RPMI7951 (cell line): ENCODE results near the gene FAM124B. TPM values are rescaled to one million over a fixed set of nuclear protein-coding genes. Genes with fewer than 3 reads are reported as not detected.
A peak's percentile ranks its signal among the peaks of the same experiment; 100 is the strongest.

Source experiments
- DNase-seq: peaks from one replicate; pipeline ENCODE4 v3.0.0-alpha.2; 2012; ENCODE audit warnings: low read depth
- total RNA-seq: library from RNA; depleted of rRNA; stranded (reverse); fragments of >200 nt; shearing (Covaris generic); gene quantifications from 2 replicates; pipeline ENCODE4 v1.2.3, GENCODE V29; 2014

FAM124B gene
- total RNA-seq, 1 experiment from 2014 or later: not detected

DNA sequence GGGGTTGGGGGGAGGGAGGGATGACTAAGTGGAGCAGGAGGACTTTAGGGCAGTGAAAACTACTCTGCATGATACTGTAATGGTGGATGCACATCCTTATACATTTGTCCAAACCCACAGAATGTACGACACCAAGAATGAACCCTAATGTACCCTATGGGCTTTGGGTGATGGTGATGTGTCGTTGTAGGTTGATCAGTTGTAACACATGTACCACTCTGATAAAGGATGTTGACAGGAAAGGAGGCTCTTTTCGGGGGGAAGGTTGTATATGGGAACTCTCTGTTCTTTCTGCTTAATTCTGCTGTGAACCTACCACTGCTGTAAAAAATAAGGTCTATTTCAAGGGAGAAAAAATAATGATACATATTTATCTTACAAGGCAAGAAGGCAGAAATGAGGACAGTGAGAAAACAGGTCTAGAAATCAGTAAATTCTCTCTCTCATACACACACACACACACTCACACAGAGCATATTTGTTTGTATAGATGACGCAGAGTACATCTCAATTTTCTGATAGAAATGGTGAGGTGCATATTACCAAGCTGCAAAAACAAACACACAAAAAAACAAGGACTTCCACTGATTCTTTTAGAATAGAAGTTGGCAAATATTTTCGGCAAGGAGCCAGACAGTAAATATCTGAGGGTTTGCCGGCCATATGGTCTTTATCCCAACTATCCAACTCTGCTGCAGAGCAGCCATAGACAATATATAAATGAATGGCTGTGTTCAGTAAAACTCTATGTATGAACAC is 20.2 kb downstream of the FAM124B start:
- DNase-seq: no peak

DNA sequence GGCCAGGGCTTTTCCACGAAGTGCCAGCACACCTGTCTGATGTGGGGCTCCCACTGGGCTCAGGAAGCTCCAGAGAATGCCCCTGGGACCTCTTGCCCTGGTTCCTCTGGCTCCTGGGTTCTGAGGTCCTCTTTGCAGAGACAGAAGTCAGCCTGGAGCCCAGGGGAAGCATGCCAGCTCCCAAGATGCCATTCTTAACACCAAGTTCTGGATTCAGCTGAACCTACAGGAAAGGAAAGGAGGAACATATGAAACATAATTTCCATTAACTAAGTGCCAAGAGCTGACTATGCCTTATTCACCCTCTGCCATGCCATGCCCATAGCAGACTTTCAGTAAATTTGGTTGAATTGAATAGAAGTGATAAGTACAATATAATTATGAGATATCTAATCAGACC is 21.9 kb downstream of the FAM124B start:
- DNase-seq: no peak

DNA sequence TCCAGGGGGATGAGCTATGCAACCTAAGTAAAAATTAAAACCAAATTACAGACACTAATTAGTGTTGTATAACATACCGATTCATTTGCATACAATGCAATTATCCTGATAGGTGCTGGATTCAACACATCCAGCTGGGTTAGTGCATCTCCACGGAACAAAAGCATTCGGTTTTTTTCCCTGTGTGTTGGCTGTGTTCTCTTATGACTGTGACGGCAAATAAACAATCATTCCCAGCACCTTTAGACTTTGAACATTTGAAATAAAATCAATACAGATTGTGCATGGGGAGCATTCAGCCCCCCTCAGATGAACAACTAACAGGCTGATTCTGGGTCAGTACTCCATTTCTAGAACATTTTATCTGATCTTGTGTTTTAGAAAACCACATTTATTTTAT is 22.7 kb downstream of the FAM124B start:
- DNase-seq: no peak

DNA sequence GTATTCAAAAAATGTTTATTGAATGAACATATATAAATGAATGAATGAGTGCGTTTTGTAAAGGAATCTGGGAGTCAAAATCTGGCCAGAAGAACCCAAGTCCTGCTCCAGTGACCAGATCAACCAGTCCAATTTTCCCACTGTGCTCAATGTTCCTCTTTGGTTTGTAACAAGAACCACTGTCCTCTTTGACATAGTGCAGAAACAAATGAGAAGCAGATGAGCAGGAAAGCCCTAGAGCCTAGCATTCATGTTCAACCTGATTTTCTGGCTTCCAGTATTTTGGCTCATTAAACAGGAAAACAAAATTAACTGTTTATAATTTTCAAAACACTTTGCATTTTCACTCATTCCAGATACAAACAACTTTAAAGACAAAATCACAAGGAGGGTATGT is 23.2 kb downstream of the FAM124B start:
- no peak for DNase-seq

DNA sequence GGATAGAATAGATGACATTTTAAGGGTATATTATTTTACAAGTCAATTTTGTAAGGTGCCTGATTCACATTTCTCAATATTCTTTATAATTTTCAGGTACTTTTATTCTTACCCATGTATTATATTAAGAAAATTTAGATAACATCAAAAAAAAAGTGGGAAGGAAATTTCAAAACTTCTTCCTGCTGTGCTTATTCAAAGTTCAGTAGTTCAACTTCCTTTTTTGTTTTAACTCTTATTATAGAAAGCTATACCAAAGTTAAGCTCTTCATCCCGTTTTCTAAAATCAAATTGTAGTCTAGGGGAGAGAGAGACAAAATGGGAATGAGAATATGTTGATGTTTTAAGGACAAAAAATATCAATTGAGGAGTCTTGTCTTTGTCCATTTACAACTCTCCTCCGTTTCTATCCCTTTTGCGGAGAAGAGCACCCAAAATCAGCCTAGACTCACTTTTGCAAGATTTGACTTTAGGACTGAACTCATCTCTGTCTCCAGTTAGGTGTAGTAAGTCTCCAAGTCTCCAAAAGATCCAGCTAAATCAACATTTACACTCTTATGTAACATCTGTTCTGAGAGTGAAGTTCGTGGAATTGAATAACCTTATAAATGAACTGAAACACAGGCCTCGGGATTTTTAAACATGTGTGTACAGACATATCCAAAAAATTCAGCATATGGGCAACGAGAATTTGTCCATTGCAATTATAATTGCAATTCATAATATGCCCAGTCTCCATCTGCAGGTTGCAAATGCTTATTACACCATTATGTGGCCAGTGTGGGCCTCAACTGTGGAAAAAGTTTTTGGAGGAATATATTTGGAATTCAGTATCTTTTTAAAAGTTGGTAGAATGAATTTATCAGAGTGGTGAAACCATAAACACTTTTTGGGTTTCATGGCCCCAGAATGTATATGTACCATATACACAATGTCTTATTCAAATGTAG is 23.9 kb downstream of the FAM124B start:
- DNase-seq: no peak

DNA sequence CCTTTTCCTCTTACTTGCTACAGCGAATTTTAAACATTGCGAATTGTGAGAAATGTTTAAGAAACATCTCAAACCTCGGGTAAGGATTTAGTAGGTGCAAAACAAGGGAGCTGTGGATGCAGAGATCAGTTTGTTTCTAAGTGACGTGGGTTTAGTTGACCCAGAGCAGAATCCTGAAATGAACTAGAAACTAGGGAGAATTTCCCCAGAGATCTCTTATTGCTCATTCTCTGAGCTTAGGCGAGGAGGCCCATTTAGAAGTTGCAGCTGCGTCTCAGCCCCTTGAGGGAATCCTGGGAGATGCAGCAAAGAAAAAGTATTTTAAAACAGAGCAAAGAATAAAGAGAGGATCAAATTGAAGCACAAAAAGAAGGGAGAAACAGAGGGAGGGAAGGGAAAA is 29.3 kb downstream of the FAM124B start:
- DNase-seq: no peak

DNA sequence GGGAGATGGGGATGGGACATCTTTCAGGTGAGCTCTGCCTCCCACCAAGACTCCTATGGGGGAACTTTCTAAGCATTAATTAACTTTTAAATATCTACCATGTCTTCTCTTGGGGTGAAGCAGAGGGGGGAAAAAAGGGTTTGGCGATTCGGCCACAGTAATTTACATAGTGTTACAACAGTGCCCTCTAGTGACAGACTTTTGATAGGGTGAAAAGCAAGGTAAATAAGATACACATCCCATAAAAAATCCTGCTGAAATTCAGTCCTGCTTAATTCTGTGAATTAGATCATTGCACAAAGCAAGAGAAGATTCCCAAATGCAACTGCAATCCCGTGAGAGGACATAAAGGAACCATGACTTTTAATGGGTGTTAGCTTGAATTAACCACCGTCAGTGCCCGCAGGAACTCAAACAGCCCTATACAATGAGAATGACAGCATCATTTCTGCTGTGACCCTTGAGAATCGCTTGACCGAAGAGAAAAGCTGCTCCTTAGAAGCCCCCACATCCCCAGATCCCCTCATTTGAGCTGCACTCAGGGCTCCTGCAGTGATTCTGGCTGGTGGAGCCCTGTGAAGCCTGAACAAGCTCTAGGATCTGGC is 32.8 kb downstream of the FAM124B start:
- peak; percentile 40 for DNase-seq

DNA sequence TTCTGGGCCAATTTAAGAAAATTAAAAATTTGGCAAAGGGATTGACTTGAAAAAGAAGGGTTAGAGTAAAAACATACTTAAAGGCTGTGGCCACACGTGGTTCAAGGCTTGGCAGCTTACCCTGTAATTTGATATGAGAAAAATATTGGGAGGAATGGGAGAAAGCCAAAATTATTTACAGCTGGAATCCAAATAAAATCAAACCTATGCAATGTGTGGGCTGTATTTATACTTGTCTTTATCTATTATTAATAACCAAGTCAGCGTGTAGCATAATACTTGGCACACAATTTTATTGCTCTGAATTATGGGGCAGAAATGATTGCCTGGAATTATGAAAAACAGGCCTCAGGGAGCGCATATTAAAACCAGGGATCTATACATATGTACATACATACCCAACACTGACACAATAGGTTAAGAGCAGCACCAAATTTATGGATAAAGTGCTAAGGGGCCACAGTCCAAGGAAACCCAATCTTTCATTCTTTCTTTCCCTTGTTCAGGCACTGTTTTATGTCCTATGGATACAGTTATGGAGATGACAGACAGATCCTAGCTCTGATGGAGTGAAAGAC is 35.6 kb downstream of the FAM124B start:
- no peak for DNase-seq

DNA sequence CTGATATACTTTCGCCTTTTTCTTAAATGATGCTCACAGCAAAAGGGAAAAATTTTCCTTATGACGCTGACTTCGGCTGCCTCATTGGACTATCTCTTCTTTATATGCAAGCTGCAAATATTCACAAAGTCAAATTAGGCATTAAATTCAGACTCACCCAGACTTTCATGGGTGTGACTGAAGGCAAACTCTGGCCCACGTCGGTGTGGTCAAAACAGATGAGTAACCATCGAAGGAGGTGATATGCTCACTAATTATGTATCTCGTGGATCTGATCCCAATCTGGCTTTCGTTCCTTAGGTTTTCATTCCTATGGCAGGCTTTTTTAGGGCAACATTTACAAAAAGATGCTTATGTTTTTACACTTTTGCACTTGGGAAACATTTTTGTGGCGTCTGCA is 36.6 kb downstream of the FAM124B start:
- no peak for DNase-seq

DNA sequence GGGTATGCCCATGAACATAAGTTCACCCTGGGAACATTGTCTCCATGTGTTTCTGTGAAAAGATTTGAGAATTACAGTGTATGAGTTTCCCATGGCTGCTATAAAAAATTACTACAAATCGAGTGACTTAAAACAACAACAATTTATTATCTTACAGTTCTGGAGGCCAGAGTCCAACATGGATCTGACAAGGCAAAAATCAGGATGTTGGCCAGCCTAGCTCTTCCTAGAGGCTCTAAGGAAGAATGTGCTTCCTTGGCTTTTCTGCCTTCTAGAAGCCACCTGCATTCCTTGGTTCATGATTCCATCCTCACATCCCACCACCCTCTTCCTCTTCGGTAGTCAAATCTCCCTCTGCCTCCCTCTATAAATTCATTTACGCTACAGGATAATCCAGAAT is 38.6 kb downstream of the FAM124B start:
- DNase-seq: no peak

DNA sequence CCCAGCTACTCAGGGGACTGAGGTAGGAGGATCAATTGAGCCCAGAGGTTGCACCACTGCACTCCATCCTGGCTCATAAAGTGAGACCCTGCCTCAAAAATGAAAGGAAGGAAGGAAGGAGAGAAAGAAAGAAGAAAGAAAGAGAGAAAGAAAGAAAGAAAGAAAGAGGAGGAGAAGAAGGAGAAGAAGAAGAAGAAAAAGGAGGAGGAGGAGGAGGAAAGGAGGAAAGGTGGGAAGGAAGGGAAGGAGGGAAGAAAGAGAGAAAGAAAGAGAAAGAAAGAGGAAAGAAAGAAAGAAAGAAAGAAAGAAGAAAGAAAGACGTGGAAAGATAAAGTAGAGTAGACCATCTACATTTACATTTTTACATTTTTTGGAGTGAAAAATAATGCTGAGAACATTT is 39.8 kb downstream of the FAM124B start:
- no peak for DNase-seq

DNA sequence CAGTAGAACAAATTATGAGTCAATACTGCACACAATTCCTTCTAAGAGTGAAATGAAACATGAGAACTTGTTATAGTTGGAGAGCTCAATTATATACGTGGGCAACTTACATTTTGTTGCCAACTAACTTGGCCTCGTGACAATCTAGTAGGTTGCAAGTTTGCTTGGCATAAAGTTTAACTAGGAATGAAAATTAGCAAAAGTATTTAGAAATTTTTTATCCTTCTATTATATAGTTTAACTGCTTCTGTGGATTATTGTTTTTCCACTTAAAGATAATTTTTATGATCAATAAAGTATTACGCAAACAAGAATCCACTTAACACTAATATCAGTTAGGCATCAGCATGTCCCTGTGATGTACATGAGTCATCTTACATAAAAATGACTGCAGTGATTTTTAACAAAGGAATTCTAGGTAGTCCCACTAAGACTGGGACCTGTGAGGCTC is 41.1 kb downstream of the FAM124B start:
- no peak for DNase-seq

DNA sequence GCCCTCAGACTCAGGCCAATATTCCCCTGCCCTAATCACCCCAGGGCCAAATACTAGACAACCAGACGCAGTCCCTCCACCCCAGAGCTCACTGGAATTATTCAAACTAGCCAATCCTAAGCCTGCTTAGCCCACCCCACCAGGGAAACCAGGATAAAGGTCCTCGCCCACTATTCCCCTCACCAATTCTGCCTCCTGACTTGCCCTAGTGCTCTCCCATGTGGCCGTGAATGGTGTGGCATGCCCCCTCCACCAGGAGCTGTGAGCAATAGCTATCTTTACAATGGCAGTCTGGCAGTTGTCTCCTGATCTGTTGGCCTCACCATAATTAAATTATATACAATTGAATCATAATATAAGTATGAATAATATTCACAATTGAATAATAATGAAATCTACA is 42.3 kb downstream of the FAM124B start:
- DNase-seq: no peak

DNA sequence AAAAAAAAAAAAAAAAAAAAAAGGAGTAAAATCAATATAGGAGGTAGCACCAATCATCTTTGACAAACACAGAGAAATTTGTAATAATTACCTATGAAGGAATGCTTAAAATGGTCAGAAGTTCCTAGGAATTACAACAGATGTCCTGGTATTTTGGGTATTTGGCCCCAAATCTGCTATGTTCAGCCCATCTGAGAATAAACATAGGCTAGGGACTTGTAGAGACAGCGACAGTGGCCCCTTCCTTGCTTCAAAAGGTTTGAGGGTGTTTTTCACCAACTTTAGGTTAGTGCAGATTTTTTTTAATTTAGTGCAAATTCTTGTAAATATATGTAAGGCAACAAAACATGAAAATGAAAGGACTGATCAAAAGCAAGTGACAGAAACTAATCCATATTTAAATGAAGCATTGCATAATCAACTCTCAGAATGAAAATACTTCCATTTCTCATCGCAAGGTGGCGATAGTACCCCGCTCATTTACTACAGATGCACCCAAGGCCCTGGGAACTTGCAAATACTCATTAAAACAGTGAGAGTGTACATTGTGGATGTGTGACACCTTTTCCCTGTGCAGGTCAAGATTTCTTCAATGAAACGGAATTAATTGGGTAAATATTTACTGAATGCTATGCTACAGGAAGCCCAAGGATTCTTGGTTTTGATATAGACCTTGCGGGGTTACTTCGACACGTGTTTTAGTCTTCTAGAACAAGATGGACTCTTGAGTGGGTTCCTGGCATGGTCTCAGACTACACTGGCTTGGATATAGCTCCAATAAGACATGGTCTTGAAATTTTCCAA is 44.6 kb downstream of the FAM124B start:
- DNase-seq: peak; percentile 54

DNA sequence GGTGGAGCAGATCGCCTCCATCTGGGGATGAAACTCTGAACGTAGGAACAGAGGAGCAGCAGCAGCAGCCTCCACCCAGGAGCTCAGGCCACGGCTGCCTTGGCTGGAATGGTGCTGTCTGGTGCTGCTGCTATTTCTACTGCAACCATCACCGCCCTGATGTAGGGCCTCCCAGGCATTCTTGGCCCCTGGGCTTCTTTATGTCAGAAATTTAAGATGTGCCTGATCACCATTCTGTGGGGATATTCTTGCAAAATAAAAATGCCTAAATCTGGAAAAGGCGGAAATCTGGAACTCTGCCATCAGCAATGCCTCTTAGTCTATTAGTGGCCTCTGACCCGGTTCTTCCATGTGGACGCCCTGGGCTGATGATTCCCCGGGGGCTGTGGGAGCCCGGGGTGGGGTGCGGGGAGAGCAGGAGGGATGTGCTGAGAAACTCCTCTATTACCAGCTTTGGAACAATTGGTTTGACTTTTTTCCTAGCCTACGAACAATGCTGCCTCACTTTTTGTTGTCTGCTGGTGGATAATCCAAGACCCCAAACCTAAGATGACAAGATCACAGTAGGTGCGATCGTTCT is 47.2 kb downstream of the FAM124B start:
- no peak for DNase-seq

DNA sequence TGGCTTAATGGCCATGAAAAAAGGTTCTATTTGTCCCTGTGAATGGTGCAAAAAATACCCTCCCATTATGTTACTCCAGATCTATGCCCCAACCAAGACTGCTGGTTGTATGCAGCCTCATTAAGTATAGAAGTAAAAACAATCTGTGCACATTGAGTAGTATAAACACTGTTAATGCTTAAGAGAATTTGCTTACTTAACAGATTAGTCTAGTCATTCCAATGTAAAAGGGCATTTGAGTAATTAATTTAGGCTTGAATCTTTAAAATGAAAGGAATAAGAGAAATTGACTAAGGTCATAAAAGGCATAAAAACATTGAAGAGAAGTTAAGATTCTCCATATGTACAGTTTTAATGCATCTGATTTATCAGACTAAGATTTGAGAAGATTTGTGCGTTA is 51.2 kb downstream of the FAM124B start:
- DNase-seq: no peak

DNA sequence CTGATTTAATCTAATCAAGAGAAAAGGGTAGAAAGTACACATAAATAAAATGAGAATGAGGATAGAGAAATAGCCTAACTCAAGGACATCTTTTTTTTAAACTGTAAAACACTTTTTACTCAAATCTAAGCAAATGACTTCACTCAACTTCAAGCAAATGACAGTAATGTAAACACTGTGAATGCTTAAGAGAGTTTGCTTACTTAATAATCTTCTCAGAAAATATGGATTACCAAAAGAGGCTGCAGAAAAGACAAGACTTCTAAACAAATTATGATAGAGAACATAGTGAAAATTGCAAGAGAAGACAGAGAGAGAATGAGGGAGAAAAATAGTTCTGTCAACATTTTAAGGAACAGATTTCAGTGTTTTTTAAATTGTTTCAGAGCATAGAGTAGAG is 52.5 kb downstream of the FAM124B start:
- DNase-seq: no peak

DNA sequence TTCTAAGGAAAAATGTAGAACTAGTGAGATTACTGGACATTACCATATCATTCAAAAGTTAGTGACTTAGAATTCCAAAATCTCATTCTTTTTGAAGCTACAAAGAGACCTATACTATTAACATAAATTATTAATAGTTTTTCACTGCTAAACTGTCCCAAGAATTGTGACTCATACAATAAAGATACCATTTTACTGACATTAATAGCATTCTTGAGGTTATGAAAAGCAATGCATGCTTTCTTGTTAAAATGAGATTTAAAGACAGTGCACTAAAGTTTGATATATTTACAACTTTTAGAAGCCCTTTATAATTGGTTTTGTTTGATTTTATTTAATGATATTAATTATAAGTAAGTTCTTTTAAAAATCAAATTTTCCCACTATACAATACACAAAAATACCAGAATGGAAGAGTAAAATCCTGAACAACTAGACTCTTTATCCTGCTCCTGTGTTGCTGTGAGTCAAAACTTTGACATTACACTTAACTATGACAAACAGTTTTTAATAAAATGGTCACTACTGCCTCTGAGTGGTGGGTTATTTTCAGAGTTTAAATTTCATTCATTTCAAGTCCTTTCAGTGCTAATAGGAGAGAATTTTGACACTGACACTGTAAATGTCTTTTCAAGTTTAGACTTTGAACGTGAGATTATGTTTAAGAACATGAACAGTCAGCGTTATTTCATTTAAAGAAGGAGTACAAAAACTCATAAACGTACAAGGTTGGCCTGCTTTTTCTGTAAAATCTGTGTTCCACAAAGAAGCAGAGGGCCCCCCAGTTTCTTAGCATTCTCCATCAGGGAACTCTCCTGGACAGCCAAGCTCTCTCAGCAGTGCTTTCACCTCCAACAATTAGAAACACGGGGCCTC is 54.5 kb downstream of the FAM124B start:
- no peak for DNase-seq

DNA sequence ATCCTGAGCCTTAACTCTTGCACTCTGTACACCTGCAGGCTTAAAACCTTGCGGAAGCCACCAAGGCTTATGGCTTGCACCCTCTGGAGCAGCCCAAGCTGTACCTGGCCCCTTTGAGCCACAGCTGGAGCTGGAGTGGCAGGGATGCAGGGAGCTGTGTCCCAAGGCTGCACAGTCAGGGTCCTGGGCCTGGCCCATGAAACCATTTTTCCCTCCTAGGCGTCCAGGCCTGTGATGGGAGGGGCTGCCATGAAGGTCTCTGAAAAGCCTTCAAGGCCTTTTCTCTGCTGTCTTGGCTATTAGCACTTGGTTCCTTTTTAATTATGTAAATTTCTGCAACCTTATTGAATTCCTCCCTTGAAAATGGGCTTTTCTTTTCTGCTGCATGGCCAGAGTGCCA is 56.4 kb downstream of the FAM124B start:
- DNase-seq: no peak

DNA sequence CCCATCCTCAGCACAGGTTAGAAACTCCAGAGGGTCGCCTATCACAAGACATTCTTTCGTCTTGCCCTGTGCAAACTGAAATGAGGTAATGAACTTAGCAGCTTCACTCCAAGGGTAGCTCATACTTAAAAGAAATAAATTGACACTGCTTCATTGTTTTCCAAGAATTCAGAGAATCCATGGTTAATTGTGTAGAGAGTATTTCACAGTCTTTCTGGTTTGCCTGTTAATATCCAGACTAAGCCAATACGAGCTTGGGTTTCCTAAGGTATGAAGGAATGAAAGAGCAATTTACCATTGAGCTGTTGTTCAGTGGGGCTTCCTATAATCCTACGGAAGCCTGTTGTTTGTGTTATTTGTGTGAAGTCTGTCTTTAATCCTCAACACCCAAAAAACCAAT is 58.7 kb downstream of the FAM124B start:
- DNase-seq: no peak
